IMR-90 (cell line): ENCODE data around the gene TUBG2. TPM values are rescaled to one million over a fixed set of nuclear protein-coding genes. Genes with fewer than 3 reads are reported as not detected.

ENCODE experiments used
- ATAC-seq: fragments of 200-7000 bp; cut with Tn5 transposase; 2 replicates; pipeline ENCODE4 v1.9.1; 2020; ENCODE audit warnings: low read depth, mild to moderate bottlenecking, moderate library complexity
- BruUV-seq: library from RNA; stranded (reverse); fragments of 400-500 nt; replicated peaks from 2 replicates; lab custom pipeline; 2021; lab: Mats Ljungman, UMichigan
- CTCF ChIA-PET: fragments of 300-600 bp; formaldehyde crosslinking; extraction: SDS; loops from one replicate; lab custom pipeline; 2021; ENCODE audit warnings: antibody characterized with exemption; lab: Yijun Ruan, JAX
- POLR2A ChIA-PET: fragments of 300-600 bp; sonication (Branson Sonifier 250); formaldehyde crosslinking; loops from one replicate; lab custom pipeline; 2022; ENCODE audit warnings: antibody characterized with exemption; ENCODE audit not compliant: unreplicated experiment; lab: Charles Lee
- DNase-seq: peaks from one replicate; pipeline ENCODE4 v3.0.0; 2013
- H2AFZ ChIP-seq: replicated peaks from 2 replicates; pipeline ENCODE3; 2013; ENCODE audit warnings: low read length, mild to moderate bottlenecking; ENCODE audit not compliant: poor library complexity
- H2AK5ac ChIP-seq: 2 replicates; pipeline ENCODE4 v1.6.1; 2013; ENCODE audit warnings: low read depth, low read length, inconsistent platforms
- H2AK9ac ChIP-seq: replicated peaks from 2 replicates; pipeline ENCODE3; 2013; ENCODE audit warnings: mild to moderate bottlenecking, low read depth, low read length, moderate library complexity; ENCODE audit not compliant: poor library complexity
- H2BK120ac ChIP-seq: 2 replicates; pipeline ENCODE4 v1.6.1; 2013; ENCODE audit warnings: low read depth, low read length, inconsistent platforms
- H2BK15ac ChIP-seq: 3 replicates; pipeline ENCODE4 v1.6.1; 2013; ENCODE audit warnings: low read depth, low read length, inconsistent platforms
- H2BK20ac ChIP-seq: 2 replicates; pipeline ENCODE4 v1.6.1; 2013; ENCODE audit warnings: low read depth, mild to moderate bottlenecking, inconsistent platforms, low read length, moderate library complexity
- H2BK5ac ChIP-seq: 2 replicates; pipeline ENCODE4 v1.6.1; 2013; ENCODE audit warnings: mild to moderate bottlenecking, low read depth, low read length, inconsistent platforms; ENCODE audit not compliant: poor library complexity, severe bottlenecking
- H3K14ac ChIP-seq: replicated peaks from 2 replicates; pipeline ENCODE4 v1.6.1; 2013; ENCODE audit warnings: low read depth, low read length, inconsistent platforms
- H3K18ac ChIP-seq: 2 replicates; pipeline ENCODE4 v1.6.1; 2013; ENCODE audit warnings: low read depth, low read length, control low read depth
- H3K23ac ChIP-seq: 2 replicates; pipeline ENCODE4 v1.6.1; 2013; ENCODE audit warnings: low read depth, low read length, inconsistent platforms
- H3K27ac ChIP-seq: 2 replicates; pipeline ENCODE4 v1.5.1; 2013; ENCODE audit warnings: mild to moderate bottlenecking, control low read depth, low read length; ENCODE audit not compliant: insufficient read depth
- H3K27me3 ChIP-seq: 2 replicates; pipeline ENCODE4 v1.6.1; 2013; ENCODE audit warnings: low read length; ENCODE audit not compliant: control insufficient read depth, insufficient read depth
- H3K36me3 ChIP-seq: 2 replicates; pipeline ENCODE4 v1.6.1; 2013; ENCODE audit warnings: low read length, mixed read lengths; ENCODE audit not compliant: control insufficient read depth, insufficient read depth
- H3K4ac ChIP-seq: 2 replicates; pipeline ENCODE4 v1.6.1; 2013; ENCODE audit warnings: low read depth, low read length, inconsistent platforms
- H3K4me1 ChIP-seq: 2 replicates; pipeline ENCODE4 v1.6.1; 2013; ENCODE audit warnings: low read length, mixed read lengths; ENCODE audit not compliant: control insufficient read depth, insufficient read depth
- H3K4me2 ChIP-seq: 2 replicates; pipeline ENCODE4 v1.6.1; 2013; ENCODE audit warnings: low read depth, mild to moderate bottlenecking, control low read depth, low read length, moderate library complexity
- H3K4me3 ChIP-seq: 2 replicates; pipeline ENCODE4 v1.5.1; 2013; ENCODE audit warnings: low read depth, mild to moderate bottlenecking, control low read depth, low read length, moderate library complexity; ENCODE audit not compliant: insufficient read depth
- H3K56ac ChIP-seq: 2 replicates; pipeline ENCODE4 v1.6.1; 2013; ENCODE audit warnings: low read length, inconsistent platforms; ENCODE audit not compliant: insufficient read depth; ENCODE audit errors: extremely low read depth
- H3K79me1 ChIP-seq, 2 experiments: 2 replicates each; pipeline ENCODE4 v1.6.1; 2013; ENCODE audit warnings: low read length in 2 of 2, inconsistent platforms in 1 of 2, low read depth in 1 of 2
- H3K9ac ChIP-seq: 2 replicates; pipeline ENCODE4 v1.6.1; 2013; ENCODE audit warnings: low read depth, low read length, control low read depth
- H3K9me1 ChIP-seq: 2 replicates; pipeline ENCODE4 v1.6.1; 2013; ENCODE audit warnings: low read length, inconsistent platforms; ENCODE audit not compliant: insufficient read depth
- H3K9me3 ChIP-seq: 2 replicates; pipeline ENCODE4 v1.6.1; 2013; ENCODE audit warnings: low read length; ENCODE audit not compliant: control insufficient read depth, insufficient read depth
- H4K20me1 ChIP-seq: 2 replicates; pipeline ENCODE4 v1.6.1; 2013; ENCODE audit warnings: low read length, inconsistent platforms; ENCODE audit not compliant: insufficient read depth
- H4K5ac ChIP-seq: 2 replicates; pipeline ENCODE4 v1.6.1; 2013; ENCODE audit warnings: mild to moderate bottlenecking, low read depth, low read length, control low read depth
- H4K8ac ChIP-seq, 2 experiments: 2 replicates each; pipeline ENCODE4 v1.6.1; 2013; ENCODE audit warnings: low read depth in 2 of 2, low read length in 2 of 2, control low read depth in 1 of 2, inconsistent platforms in 1 of 2
- H4K91ac ChIP-seq: 2 replicates; pipeline ENCODE4 v1.6.1; 2013; ENCODE audit warnings: low read depth, low read length, inconsistent platforms; ENCODE audit not compliant: insufficient read depth
- BHLHE40 ChIP-seq: fragments of 150-350 bp; IDR thresholded peaks from 2 replicates; pipeline ENCODE4 v1.6.1; 2016; ENCODE audit warnings: mild to moderate bottlenecking, low read depth, low read length
- CEBPB ChIP-seq: IDR thresholded peaks from 2 replicates; pipeline ENCODE4 v1.6.1; 2012; ENCODE audit warnings: low read depth, low read length, improper control_type of control experiment
- CHD1 ChIP-seq: IDR thresholded peaks from 2 replicates; pipeline ENCODE4 v1.6.1; 2012; ENCODE audit warnings: low read depth, low read length, improper control_type of control experiment
- FOS ChIP-seq: fragments of 150-350 bp; IDR thresholded peaks from 2 replicates; pipeline ENCODE4 v1.6.1; 2016; ENCODE audit warnings: low read depth, low read length
- MAFK ChIP-seq: IDR thresholded peaks from 2 replicates; pipeline ENCODE4 v1.6.1; 2012; ENCODE audit warnings: low read depth, low read length, improper control_type of control experiment
- MAZ ChIP-seq: IDR thresholded peaks from 2 replicates; pipeline ENCODE4 v1.6.1; 2012; ENCODE audit warnings: low read depth, mild to moderate bottlenecking, low read length, improper control_type of control experiment, moderate library complexity, borderline replicate concordance
- MXI1 ChIP-seq: IDR thresholded peaks from 2 replicates; pipeline ENCODE4 v1.6.1; 2012; ENCODE audit warnings: low read depth, mild to moderate bottlenecking, low read length, moderate library complexity, borderline replicate concordance
- RAD21 ChIP-seq: IDR thresholded peaks from 2 replicates; pipeline ENCODE4 v1.6.1; 2012; ENCODE audit warnings: low read length, improper control_type of control experiment
- RFX5 ChIP-seq: IDR thresholded peaks from 2 replicates; pipeline ENCODE4 v1.8.0; 2012; ENCODE audit warnings: low read depth, mild to moderate bottlenecking, low read length, moderate library complexity
- SMC3 ChIP-seq: fragments of 150-350 bp; IDR thresholded peaks from 2 replicates; pipeline ENCODE4 v1.6.1; 2016; ENCODE audit warnings: low read depth, mild to moderate bottlenecking, antibody characterized with exemption, low read length, moderate library complexity
- WGBS, 2 experiments: methylation state at CpG; one replicate each; pipeline versions ENCODE4 v1.1.5 to v1.1.7; 2013; ENCODE audit warnings: missing lambda C conversion rate in 2 of 2; ENCODE audit not compliant: insufficient read length in 1 of 2; ENCODE audit errors: extremely low coverage in 2 of 2; 5-methylcytosine and 5-hydroxymethylcytosine counted together
- dilution Hi-C: fragments of 300-500 bp; cut with HindIII; formaldehyde crosslinking; loops from one replicate; pipeline ENCODE4 v1.14.3; 2018; ENCODE audit warnings: low sequenced_read_pairs; ENCODE audit not compliant: unreplicated experiment
- in situ Hi-C: fragments of 300-500 bp; cut with MboI; formaldehyde crosslinking; loops from 3 replicates; pipeline ENCODE4 v1.14.3; 2019; ENCODE audit warnings: low sequenced_read_pairs, inconsistent platforms, mixed read lengths
- intact Hi-C: fragments of 100-400 bp; cut with micrococcal nuclease; formaldehyde crosslinking; loops from 2 replicates; pipeline ENCODE4 v1.10.0; 2022
- polyA plus RNA-seq, 3 experiments: library from polyadenylated mRNA; depleted of rRNA; stranded (reverse); fragments of >200 nt; gene quantifications; 2 replicates each; pipeline ENCODE4 v1.2.3, GENCODE V29; 2012; ENCODE audit warnings: low replicate concordance in 1 of 3
- total RNA-seq: library from RNA; depleted of rRNA; stranded (reverse); fragments of >200 nt; gene quantifications from 2 replicates; pipeline ENCODE4 v1.2.3, GENCODE V29; 2012
- TF ChIP-seq, protein P1 (sequence below): conservative IDR thresholded peaks from 2 replicates; pipeline ENCODE4 v1.5.1; 2012; ENCODE audit warnings: mild to moderate bottlenecking, low read depth, low read length, improper control_type of control experiment
- TF ChIP-seq, protein P2 (sequence below): fragments of 150-350 bp; IDR thresholded peaks from 2 replicates; pipeline ENCODE4 v1.6.1; 2016; ENCODE audit warnings: low read depth, mild to moderate bottlenecking, low read length, moderate library complexity, borderline replicate concordance
- TF ChIP-seq, protein P3 (sequence below): fragments of 150-350 bp; IDR thresholded peaks from 2 replicates; pipeline ENCODE4 v1.6.1; 2017; ENCODE audit warnings: mild to moderate bottlenecking, antibody characterized with exemption, low read length, low read depth

Gene TUBG2
- total and polyA plus RNA-seq, 2 of the 4 experiments (the other 2 are of a cell fraction) = 3.6 to 24.6 TPM

- no peak overlapping the region for H4K91ac ChIP-seq
- BruUV-seq = no TSS peak
- TF ChIP-seq, protein P1, sequence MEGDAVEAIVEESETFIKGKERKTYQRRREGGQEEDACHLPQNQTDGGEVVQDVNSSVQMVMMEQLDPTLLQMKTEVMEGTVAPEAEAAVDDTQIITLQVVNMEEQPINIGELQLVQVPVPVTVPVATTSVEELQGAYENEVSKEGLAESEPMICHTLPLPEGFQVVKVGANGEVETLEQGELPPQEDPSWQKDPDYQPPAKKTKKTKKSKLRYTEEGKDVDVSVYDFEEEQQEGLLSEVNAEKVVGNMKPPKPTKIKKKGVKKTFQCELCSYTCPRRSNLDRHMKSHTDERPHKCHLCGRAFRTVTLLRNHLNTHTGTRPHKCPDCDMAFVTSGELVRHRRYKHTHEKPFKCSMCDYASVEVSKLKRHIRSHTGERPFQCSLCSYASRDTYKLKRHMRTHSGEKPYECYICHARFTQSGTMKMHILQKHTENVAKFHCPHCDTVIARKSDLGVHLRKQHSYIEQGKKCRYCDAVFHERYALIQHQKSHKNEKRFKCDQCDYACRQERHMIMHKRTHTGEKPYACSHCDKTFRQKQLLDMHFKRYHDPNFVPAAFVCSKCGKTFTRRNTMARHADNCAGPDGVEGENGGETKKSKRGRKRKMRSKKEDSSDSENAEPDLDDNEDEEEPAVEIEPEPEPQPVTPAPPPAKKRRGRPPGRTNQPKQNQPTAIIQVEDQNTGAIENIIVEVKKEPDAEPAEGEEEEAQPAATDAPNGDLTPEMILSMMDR = no peak
- TF ChIP-seq RFX5 (no peak), MXI1 (no peak), BHLHE40 (no peak), CHD1 (no peak), MAFK (no peak), FOS (no peak), RAD21 (no peak), CEBPB (no peak), SMC3 (no peak), MAZ (no peak)
- TF ChIP-seq, protein P2, sequence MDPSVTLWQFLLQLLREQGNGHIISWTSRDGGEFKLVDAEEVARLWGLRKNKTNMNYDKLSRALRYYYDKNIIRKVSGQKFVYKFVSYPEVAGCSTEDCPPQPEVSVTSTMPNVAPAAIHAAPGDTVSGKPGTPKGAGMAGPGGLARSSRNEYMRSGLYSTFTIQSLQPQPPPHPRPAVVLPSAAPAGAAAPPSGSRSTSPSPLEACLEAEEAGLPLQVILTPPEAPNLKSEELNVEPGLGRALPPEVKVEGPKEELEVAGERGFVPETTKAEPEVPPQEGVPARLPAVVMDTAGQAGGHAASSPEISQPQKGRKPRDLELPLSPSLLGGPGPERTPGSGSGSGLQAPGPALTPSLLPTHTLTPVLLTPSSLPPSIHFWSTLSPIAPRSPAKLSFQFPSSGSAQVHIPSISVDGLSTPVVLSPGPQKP = no peak
- TF ChIP-seq, protein P3, sequence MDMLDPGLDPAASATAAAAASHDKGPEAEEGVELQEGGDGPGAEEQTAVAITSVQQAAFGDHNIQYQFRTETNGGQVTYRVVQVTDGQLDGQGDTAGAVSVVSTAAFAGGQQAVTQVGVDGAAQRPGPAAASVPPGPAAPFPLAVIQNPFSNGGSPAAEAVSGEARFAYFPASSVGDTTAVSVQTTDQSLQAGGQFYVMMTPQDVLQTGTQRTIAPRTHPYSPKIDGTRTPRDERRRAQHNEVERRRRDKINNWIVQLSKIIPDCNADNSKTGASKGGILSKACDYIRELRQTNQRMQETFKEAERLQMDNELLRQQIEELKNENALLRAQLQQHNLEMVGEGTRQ = no peak
- H2AFZ ChIP-seq = no peak overlapping the region
- 82% methylated on average over 24 of the region's 32 CpGs; no CpG with 5 or more reads in 1 of the 2 experiments for WGBS, 2 experiments
- H2BK20ac ChIP-seq = no peak overlapping the region
- no peak overlapping the region for H2BK120ac ChIP-seq
- H3K4me2 ChIP-seq = no peak overlapping the region
- H3K79me1 ChIP-seq = peaks cover 4 to 23% of the 10 kb centered on the region in 2 experiments
- no peak overlapping the region for H4K5ac ChIP-seq
- CTCF ChIA-PET = no interaction called here
- no peak overlapping the region for H3K27ac ChIP-seq
- H2AK9ac ChIP-seq = no peak overlapping the region
- H2AK5ac ChIP-seq = no peak overlapping the region
- in situ Hi-C loops = loop anchor here (25.0 kb wide), 1 partner anchor 626 kb away; no protein-coding TSS in a partner anchor
- H2BK15ac ChIP-seq = no peak overlapping the region
- no peak overlapping the region for H3K9ac ChIP-seq
- H3K56ac ChIP-seq = no peak overlapping the region
- peaks cover 13% of the 10 kb centered on the region for H3K9me1 ChIP-seq
- no peaks in the 10 kb centered on the region for H3K9me3 ChIP-seq
- ATAC-seq (no peak), DNase-seq (no peak)
- no peak overlapping the region for H3K18ac ChIP-seq
- H3K36me3 ChIP-seq = peaks cover 59% of the 10 kb centered on the region
- no peak overlapping the region for H3K23ac ChIP-seq
- H2BK5ac ChIP-seq = no peak overlapping the region
- 0 out of 2 replicates have a peak, but pooled peaks cover 8% of the 10 kb centered on the region for H4K20me1 ChIP-seq
- no peak overlapping the region for H3K14ac ChIP-seq
- no peak overlapping the region for H3K4ac ChIP-seq
- no peaks in the 10 kb centered on the region for H3K27me3 ChIP-seq
- POLR2A ChIA-PET = no interaction called here
- peaks cover 5% of the 10 kb centered on the region; the same call in 1 of the 2 replicates for H3K4me1 ChIP-seq
- intact Hi-C loops = no loop called here
- no peak overlapping the region for H4K8ac ChIP-seq
- dilution Hi-C loops = no loop called here
- H3K4me3 ChIP-seq = no peak overlapping the region
Measured at GRCh38 chr17:42686520-42687128, 27.5 kb downstream of the TUBG2 start.
